B cell (primary cell): ENCODE results near the gene SCO2. TPM values are rescaled to one million over a fixed set of nuclear protein-coding genes. Genes with fewer than 3 reads are reported as not detected.

ENCODE experiments used
- ATAC-seq: fragments of 200-7000 bp; cut with Tn5 transposase; one replicate; pipeline ENCODE4 v1.10.0; 2021; ENCODE audit warnings: low read depth, mild to moderate bottlenecking, moderate number of reproducible peaks, moderate library complexity
- CTCF ChIA-PET: fragments of 350-600 bp; sonication (Branson Sonifier 250); formaldehyde crosslinking; loops from one replicate; lab custom pipeline; 2021; ENCODE audit warnings: antibody characterized with exemption, inconsistent platforms; lab: Charles Lee
- POLR2A ChIA-PET: fragments of 350-600 bp; sonication (Branson Sonifier 250); formaldehyde crosslinking; loops from one replicate; lab custom pipeline; 2021; ENCODE audit warnings: antibody characterized with exemption; lab: Charles Lee
- DNase-seq: peaks from one replicate; pipeline ENCODE4 v3.0.0; 2013
- H2AFZ ChIP-seq: 2 replicates; pipeline ENCODE4 v1.6.1; 2012; ENCODE audit warnings: mild to moderate bottlenecking, low read depth, low read length; ENCODE audit not compliant: insufficient read depth, poor library complexity, severe bottlenecking
- H3K27ac ChIP-seq, 2 donors: 1 replicate in 1 of 2; 2 replicates in 1 of 2; pipeline ENCODE4 v1.5.1; 2012 to 2013; ENCODE audit warnings: low read length in 2 of 2, mild to moderate bottlenecking in 2 of 2, moderate library complexity in 1 of 2
- H3K27me3 ChIP-seq, 4 experiments: fragments of 200-600 bp in 1 of 4; sonication (generic) in 1 of 4; replicated peaks in 1 of 4; 1 replicate in 2 of 4; 2 replicates in 2 of 4; pipeline versions ENCODE4 v1.6.1 to v1.7.0; 2013 to 2016; ENCODE audit warnings: low read length in 3 of 4, mild to moderate bottlenecking in 2 of 4, mixed read lengths in 1 of 4, moderate library complexity in 1 of 4; ENCODE audit not compliant: insufficient read depth in 4 of 4, control insufficient read depth in 3 of 4; ENCODE audit errors: control extremely low read depth in 1 of 4
- H3K36me3 ChIP-seq, 2 experiments: replicated peaks in 1 of 2; 1 replicate in 1 of 2; 2 replicates in 1 of 2; pipeline versions ENCODE4 v1.6.1 to v1.7.1; 2013; ENCODE audit warnings: low read length in 1 of 2; ENCODE audit not compliant: insufficient read depth in 2 of 2, control insufficient read depth in 1 of 2; ENCODE audit errors: control extremely low read depth in 1 of 2, extremely low read depth in 1 of 2
- H3K4me1 ChIP-seq, 2 donors: fragments of 200-600 bp in 1 of 2; sonication (generic) in 1 of 2; 1 replicate in 1 of 2; 2 replicates in 1 of 2; pipeline versions ENCODE4 v1.5.1 to v1.6.1; 2013 to 2017; ENCODE audit warnings: low read length in 2 of 2; ENCODE audit not compliant: control insufficient read depth in 2 of 2, insufficient read depth in 2 of 2
- H3K4me2 ChIP-seq: replicated peaks from 2 replicates; pipeline ENCODE3; 2012; ENCODE audit warnings: mild to moderate bottlenecking, low read depth, low read length; ENCODE audit not compliant: poor library complexity, severe bottlenecking
- H3K4me3 ChIP-seq, 5 experiments: fragments of 200-600 bp in 1 of 5; sonication (generic) in 1 of 5; 1 replicate in 3 of 5; 2 replicates in 2 of 5; pipeline versions ENCODE4 v1.5.1 to v1.7.0; 2011 to 2016; ENCODE audit warnings: low read length in 4 of 5, mild to moderate bottlenecking in 4 of 5, low read depth in 2 of 5, control low read depth in 1 of 5, moderate library complexity in 1 of 5; ENCODE audit not compliant: insufficient read depth in 1 of 5; ENCODE audit errors: control extremely low read depth in 1 of 5, extremely low read depth in 1 of 5
- H3K79me2 ChIP-seq: fragments of 200-600 bp; sonication (generic); one replicate; pipeline ENCODE4 v1.6.0; 2016; ENCODE audit warnings: low read length; ENCODE audit not compliant: control insufficient read depth, insufficient read depth
- H3K9ac ChIP-seq: fragments of 200-600 bp; sonication (generic); 2 replicates; pipeline ENCODE4 v1.6.1; 2017; ENCODE audit warnings: mild to moderate bottlenecking, low read length, moderate library complexity
- H3K9me3 ChIP-seq, 3 donors: one replicate each; pipeline versions ENCODE4 v1.6.1 to v1.7.1; 2013; ENCODE audit warnings: low read length in 2 of 3; ENCODE audit not compliant: control insufficient read depth in 2 of 3, insufficient read depth in 1 of 3; ENCODE audit errors: control extremely low read depth in 1 of 3
- H4K20me1 ChIP-seq: 2 replicates; pipeline ENCODE4 v1.6.0; 2012; ENCODE audit warnings: mild to moderate bottlenecking, low read length; ENCODE audit not compliant: insufficient read depth, control insufficient read depth, poor library complexity, severe bottlenecking
- H3K27ac Mint-ChIP-seq: one replicate; pipeline ENCODE4 v1.8.0; 2021; ENCODE audit warnings: mixed read lengths
- H3K27me3 Mint-ChIP-seq: one replicate; pipeline ENCODE4 v1.8.0; 2021; ENCODE audit warnings: mixed read lengths
- H3K4me1 Mint-ChIP-seq: one replicate; pipeline ENCODE4 v1.8.0; 2021; ENCODE audit warnings: mixed read lengths
- H3K4me3 Mint-ChIP-seq: one replicate; pipeline ENCODE4 v1.8.0; 2021; ENCODE audit warnings: mixed read lengths
- H3K9me3 Mint-ChIP-seq: one replicate; pipeline ENCODE4 v1.8.0; 2022; ENCODE audit warnings: mixed read lengths; ENCODE audit not compliant: insufficient read depth
- CTCF ChIP-seq: fragments of 200-600 bp; IDR thresholded peaks from one replicate; pipeline ENCODE4 v1.8.0; 2022; ENCODE audit warnings: antibody characterized with exemption, mild to moderate bottlenecking
- EZH2 ChIP-seq: IDR thresholded peaks from 2 replicates; pipeline ENCODE4 v1.6.1; 2012; ENCODE audit warnings: borderline replicate concordance, low read depth, mild to moderate bottlenecking, moderate library complexity, low read length; ENCODE audit not compliant: insufficient read depth, poor library complexity, severe bottlenecking
- WGBS: methylation state at CpG from one replicate; pipeline ENCODE4 v1.1.5; 2013; ENCODE audit warnings: missing lambda C conversion rate; ENCODE audit not compliant: insufficient coverage; 5-methylcytosine and 5-hydroxymethylcytosine counted together
- intact Hi-C: fragments of 100-400 bp; cut with micrococcal nuclease; formaldehyde crosslinking; loops from one replicate; pipeline ENCODE4 v1.10.0; 2022
- polyA plus RNA-seq: library from polyadenylated mRNA; depleted of rRNA; stranded (reverse); fragments of >200 nt; gene quantifications from 2 replicates; pipeline ENCODE4 v1.2.3, GENCODE V29; 2012
- total RNA-seq, 2 donors: library from RNA; stranded (reverse); fragments of 120-200 nt in 1 of 2; gene quantifications; 1 replicate in 1 of 2; 2 replicates in 1 of 2; pipeline versions ENCODE4 v1.2.3 to v1.2.4, GENCODE V29; 2013 to 2022

Gene SCO2
- total and polyA plus RNA-seq, 2 donors (not counting 1 experiment from before 2014, with no cell fraction given): 1.1 to 14.2 TPM

- Histone ChIP-seq H4K20me1 (no peaks in the 10 kb centered on the region), H3K79me2 (no peaks in the 10 kb centered on the region), H3K9ac (no peak overlapping the region), H3K4me3 (no peak overlapping the region), H3K9me3 (no peaks in the 10 kb centered on the region), H2AFZ (no peak overlapping the region), H3K4me1 (peaks cover 0 to 11% of the 10 kb centered on the region in 2 donors), H3K4me2 (no peak overlapping the region), H3K27me3 (no peaks in the 10 kb centered on the region), H3K27ac (no peak overlapping the region), H3K36me3 (peaks cover 0 to 23% of the 10 kb centered on the region in 2 experiments)
- Mint-ChIP-seq H3K4me1 (peaks cover 14% of the 10 kb centered on the region), H3K9me3 (no peaks in the 10 kb centered on the region), H3K27ac (no peak overlapping the region), H3K27me3 (no peaks in the 10 kb centered on the region), H3K4me3 (no peak overlapping the region)
- POLR2A ChIA-PET: no interaction called here
- CTCF ChIA-PET: no interaction called here
- DNase-seq: no peak
- 91% methylated on average over 26 of the region's 26 CpGs for WGBS
- ATAC-seq: no peak
- intact Hi-C loops: no loop called here
- TF ChIP-seq EZH2 (no peak), CTCF (no peak)
These were observed 46.1 kb upstream of the SCO2 start for GRCh38 chr22:50571264-50572175.

- H3K27me3 Mint-ChIP-seq: no peaks in the 10 kb centered on the region
These were observed 45.5 kb upstream of the SCO2 start for GRCh38 chr22:50570861-50571260.

More at GRCh38 chr22:50570861-50571260, 45.5 kb upstream of the SCO2 start:
- Mint-ChIP-seq H3K27ac (no peak overlapping the region), H3K9me3 (no peaks in the 10 kb centered on the region), H3K4me1 (peaks cover 14% of the 10 kb centered on the region), H3K4me3 (no peak overlapping the region)
- Histone ChIP-seq H2AFZ (no peak overlapping the region), H3K4me2 (no peak overlapping the region), H3K27me3 (no peaks in the 10 kb centered on the region), H3K9me3 (no peaks in the 10 kb centered on the region), H3K79me2 (no peaks in the 10 kb centered on the region), H3K4me1 (peaks cover 0 to 11% of the 10 kb centered on the region in 2 donors), H3K4me3 (no peak overlapping the region), H3K36me3 (peaks cover 0 to 23% of the 10 kb centered on the region in 2 experiments), H3K9ac (no peak overlapping the region), H3K27ac (no peak overlapping the region), H4K20me1 (no peaks in the 10 kb centered on the region)
- ATAC-seq (no peak), DNase-seq (no peak)
- intact Hi-C loops: no loop called here
- TF ChIP-seq EZH2: no peak
- TF ChIP-seq CTCF: no peak
- ChIA-PET CTCF (no interaction called here), POLR2A (no interaction called here)
- 97% methylated on average over 11 of the region's 12 CpGs for WGBS
